Astrocyte (in vitro differentiated cells and primary cell): ENCODE measurements around the gene UNC5B. TPM values are rescaled to one million over a fixed set of nuclear protein-coding genes. Genes with fewer than 3 reads are reported as not detected.

Experiments used
- DNase-seq: peaks from one replicate; pipeline ENCODE4 v3.0.0-alpha.2; 2010; ENCODE audit warnings: low read depth
- FAIRE-seq: peaks from 2 replicates; lab custom pipeline; 2011; peaks lifted over from hg19 to GRCh38; lab: Jason Lieb, UNC
- H2AFZ ChIP-seq: 2 replicates; pipeline ENCODE4 v1.6.0; 2012; ENCODE audit warnings: low read depth, low read length, inconsistent platforms
- H3K27ac ChIP-seq: 2 replicates; pipeline ENCODE4 v1.5.1; 2011; ENCODE audit warnings: low read depth, low read length, inconsistent platforms
- H3K27me3 ChIP-seq: 2 replicates; pipeline ENCODE4 v1.6.0; 2011; ENCODE audit warnings: low read length, inconsistent platforms; ENCODE audit not compliant: insufficient read depth
- H3K36me3 ChIP-seq: 2 replicates; pipeline ENCODE4 v1.5.1; 2011; ENCODE audit warnings: low read length, inconsistent platforms; ENCODE audit not compliant: insufficient read depth
- H3K4me1 ChIP-seq: 2 replicates; pipeline ENCODE4 v1.5.1; 2011; ENCODE audit warnings: low read length, inconsistent platforms; ENCODE audit not compliant: insufficient read depth
- H3K4me2 ChIP-seq: 2 replicates; pipeline ENCODE4 v1.6.0; 2012; ENCODE audit warnings: low read length, inconsistent platforms
- H3K4me3 ChIP-seq: 2 replicates; pipeline ENCODE4 v1.5.1; 2011; ENCODE audit warnings: low read depth, mild to moderate bottlenecking, low read length, inconsistent platforms; ENCODE audit not compliant: insufficient read depth
- H3K79me2 ChIP-seq: 2 replicates; pipeline ENCODE4 v1.6.0; 2012; ENCODE audit warnings: mild to moderate bottlenecking, low read length, inconsistent platforms; ENCODE audit not compliant: insufficient read depth
- H3K9ac ChIP-seq: 2 replicates; pipeline ENCODE4 v1.6.0; 2012; ENCODE audit warnings: mild to moderate bottlenecking, low read length, inconsistent platforms
- H3K9me3 ChIP-seq: 2 replicates; pipeline ENCODE4 v1.5.1; 2012; ENCODE audit warnings: low read depth, mild to moderate bottlenecking, low read length, inconsistent platforms; ENCODE audit not compliant: insufficient read depth
- H4K20me1 ChIP-seq: 2 replicates; pipeline ENCODE4 v1.6.0; 2012; ENCODE audit warnings: low read length, inconsistent platforms; ENCODE audit not compliant: insufficient read depth
- H3K27ac Mint-ChIP-seq: one replicate; pipeline ENCODE4 v1.8.0; 2021; ENCODE audit warnings: mild to moderate bottlenecking, mixed read lengths; ENCODE audit not compliant: unreplicated experiment
- H3K27me3 Mint-ChIP-seq: one replicate; pipeline ENCODE4 v1.8.0; 2021; ENCODE audit warnings: low read depth, mixed read lengths; ENCODE audit not compliant: unreplicated experiment
- H3K36me3 Mint-ChIP-seq: one replicate; pipeline ENCODE4 v1.8.0; 2021; ENCODE audit warnings: low read depth, mixed read lengths; ENCODE audit not compliant: unreplicated experiment
- H3K4me1 Mint-ChIP-seq: one replicate; pipeline ENCODE4 v1.8.0; 2021; ENCODE audit warnings: low read depth, mixed read lengths; ENCODE audit not compliant: unreplicated experiment
- H3K4me3 Mint-ChIP-seq: one replicate; pipeline ENCODE4 v1.8.0; 2021; ENCODE audit warnings: mild to moderate bottlenecking, moderate library complexity, mixed read lengths; ENCODE audit not compliant: unreplicated experiment
- H3K9me3 Mint-ChIP-seq: one replicate; pipeline ENCODE4 v1.8.0; 2021; ENCODE audit warnings: mild to moderate bottlenecking, mixed read lengths; ENCODE audit not compliant: unreplicated experiment
- EZH2 ChIP-seq: IDR thresholded peaks from 2 replicates; pipeline ENCODE4 v1.6.1; 2012; ENCODE audit warnings: mild to moderate bottlenecking, low read length, inconsistent platforms; ENCODE audit not compliant: insufficient read depth
- total RNA-seq: library from RNA; stranded (reverse); gene quantifications from 2 replicates; pipeline ENCODE4 v1.2.1, GENCODE V29; 2021
- TF ChIP-seq, protein P1 (sequence below): IDR thresholded peaks from 2 replicates; pipeline ENCODE4 v1.5.1; 2011; ENCODE audit warnings: low read depth, mild to moderate bottlenecking, inconsistent platforms, low read length, moderate library complexity; ENCODE audit not compliant: insufficient read depth

UNC5B gene
- total RNA-seq, 1 donor from 2014 or later, result 15.0 TPM

DNA sequence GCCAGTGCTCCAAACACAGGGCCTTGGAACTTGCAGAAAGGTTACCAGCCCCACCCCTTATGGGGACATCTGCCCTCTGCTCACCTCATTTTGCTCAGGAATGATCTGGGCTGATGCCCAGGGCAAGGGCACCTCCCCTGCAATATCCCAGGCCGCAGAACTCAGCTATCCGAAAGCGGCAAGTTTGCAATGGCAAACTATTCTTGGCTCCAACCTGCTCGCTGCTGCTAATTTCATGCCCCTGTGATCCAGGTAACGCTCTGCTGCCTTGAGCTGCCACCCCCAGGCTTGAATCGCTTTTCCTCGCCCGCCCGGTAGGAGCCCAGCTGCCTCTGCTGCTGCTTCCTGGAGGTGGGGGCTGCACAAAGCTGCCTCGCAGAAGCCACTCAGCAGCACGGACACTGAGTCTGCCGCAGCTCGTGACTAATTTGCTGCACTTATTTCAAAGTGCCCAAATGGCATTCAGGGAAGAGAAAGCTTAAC, 124.9 kb downstream of the UNC5B start:
- Histone ChIP-seq H3K27me3 (no peaks in the 10 kb centered on the region), H2AFZ (no peak overlapping the region), H3K9ac (no peak overlapping the region), H3K36me3 (no peaks in the 10 kb centered on the region), H3K27ac (no peak overlapping the region), H3K9me3 (no peaks in the 10 kb centered on the region), H3K4me3 (no peak overlapping the region), H4K20me1 (peaks cover 6% of the 10 kb centered on the region), H3K4me1 (no peaks in the 10 kb centered on the region), H3K79me2 (no peaks in the 10 kb centered on the region), H3K4me2 (no peak overlapping the region)
- Mint-ChIP-seq H3K27me3 (peaks cover 36% of the 10 kb centered on the region), H3K4me3 (no peak overlapping the region), H3K27ac (no peak overlapping the region), H3K36me3 (peaks cover 5% of the 10 kb centered on the region), H3K4me1 (peaks cover 6% of the 10 kb centered on the region), H3K9me3 (peaks cover 3% of the 10 kb centered on the region)
- TF ChIP-seq EZH2, result no peak
- TF ChIP-seq, protein P1, sequence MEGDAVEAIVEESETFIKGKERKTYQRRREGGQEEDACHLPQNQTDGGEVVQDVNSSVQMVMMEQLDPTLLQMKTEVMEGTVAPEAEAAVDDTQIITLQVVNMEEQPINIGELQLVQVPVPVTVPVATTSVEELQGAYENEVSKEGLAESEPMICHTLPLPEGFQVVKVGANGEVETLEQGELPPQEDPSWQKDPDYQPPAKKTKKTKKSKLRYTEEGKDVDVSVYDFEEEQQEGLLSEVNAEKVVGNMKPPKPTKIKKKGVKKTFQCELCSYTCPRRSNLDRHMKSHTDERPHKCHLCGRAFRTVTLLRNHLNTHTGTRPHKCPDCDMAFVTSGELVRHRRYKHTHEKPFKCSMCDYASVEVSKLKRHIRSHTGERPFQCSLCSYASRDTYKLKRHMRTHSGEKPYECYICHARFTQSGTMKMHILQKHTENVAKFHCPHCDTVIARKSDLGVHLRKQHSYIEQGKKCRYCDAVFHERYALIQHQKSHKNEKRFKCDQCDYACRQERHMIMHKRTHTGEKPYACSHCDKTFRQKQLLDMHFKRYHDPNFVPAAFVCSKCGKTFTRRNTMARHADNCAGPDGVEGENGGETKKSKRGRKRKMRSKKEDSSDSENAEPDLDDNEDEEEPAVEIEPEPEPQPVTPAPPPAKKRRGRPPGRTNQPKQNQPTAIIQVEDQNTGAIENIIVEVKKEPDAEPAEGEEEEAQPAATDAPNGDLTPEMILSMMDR, result no peak
- FAIRE-seq, result no peak
- DNase-seq, result no peak

DNA sequence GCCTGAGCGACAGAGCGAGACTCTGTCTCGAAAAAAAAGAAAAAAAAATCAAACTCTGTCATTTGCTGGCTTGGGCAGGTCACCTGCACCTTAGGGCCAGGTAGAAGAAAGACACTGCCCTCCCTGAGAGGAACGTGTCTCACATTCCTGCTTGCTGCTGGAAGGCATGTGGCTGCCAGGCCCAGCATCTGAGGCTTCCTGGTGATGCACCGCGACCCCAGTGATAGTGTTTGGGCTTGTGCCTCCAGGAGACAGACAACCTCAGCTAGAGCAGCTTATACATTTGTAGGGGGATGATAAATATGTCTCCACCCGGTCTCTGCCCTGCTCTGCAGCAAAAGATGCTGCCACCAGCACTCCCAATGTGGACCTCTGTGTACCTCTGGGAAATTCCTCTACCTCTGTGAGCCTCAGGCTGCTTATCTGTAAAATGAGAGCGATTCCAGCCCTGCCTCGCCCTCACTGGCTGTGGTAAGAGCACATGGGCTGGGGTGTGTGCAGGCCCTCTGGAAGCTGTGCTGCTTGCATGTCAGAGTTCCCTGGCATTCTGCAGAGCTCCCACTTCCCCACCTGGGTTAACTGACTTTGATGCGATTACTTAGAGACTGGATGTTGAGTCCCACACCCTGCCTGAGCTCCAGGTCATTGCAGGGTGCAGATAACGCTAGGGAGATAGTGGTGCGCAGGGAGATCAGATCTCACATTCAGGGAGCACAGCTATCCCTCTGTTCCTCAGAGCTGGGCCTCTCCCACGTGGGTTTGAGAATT, 126.5 kb downstream of the UNC5B start:
- Histone ChIP-seq H3K27ac (no peak overlapping the region), H3K9ac (no peak overlapping the region), H4K20me1 (no peaks in the 10 kb centered on the region), H3K4me1 (no peaks in the 10 kb centered on the region), H3K9me3 (no peaks in the 10 kb centered on the region), H3K36me3 (no peaks in the 10 kb centered on the region), H2AFZ (no peak overlapping the region), H3K79me2 (no peaks in the 10 kb centered on the region), H3K4me3 (no peak overlapping the region), H3K4me2 (no peak overlapping the region), H3K27me3 (no peaks in the 10 kb centered on the region)
- TF ChIP-seq, protein P1, result no peak
- TF ChIP-seq EZH2, result no peak
- Mint-ChIP-seq H3K4me1 (peaks cover 9% of the 10 kb centered on the region), H3K9me3 (peaks cover 3% of the 10 kb centered on the region), H3K4me3 (no peak overlapping the region), H3K27me3 (peaks cover 36% of the 10 kb centered on the region), H3K36me3 (peaks cover 5% of the 10 kb centered on the region), H3K27ac (no peak overlapping the region)
- DNase-seq (no peak), FAIRE-seq (no peak)
